HFF-Myc (cell line): ENCODE measurements around the gene PPP2R2B.

ENCODE experiments used
- DNase-seq: peaks from one replicate; pipeline ENCODE4 v3.0.0-alpha.2; 2011; ENCODE audit warnings: low read depth; ENCODE audit errors: extremely low read depth
- H3K4me3 ChIP-seq: replicated peaks from 2 replicates; pipeline ENCODE4 v1.5.1; 2011; ENCODE audit warnings: low read depth, mild to moderate bottlenecking, control low read depth, low read length
- TF ChIP-seq, protein P1 (sequence below): IDR thresholded peaks from 2 replicates; pipeline ENCODE4 v1.5.1; 2012; ENCODE audit warnings: mild to moderate bottlenecking, low read depth, low read length, control low read depth; ENCODE audit errors: missing control alignments

Gene PPP2R2B

GRCh38 chr5:146890066-146890465 is 11.5 kb upstream of the PPP2R2B start:
- DNase-seq, result no peak

GRCh38 chr5:146889169-146889568 is 10.6 kb upstream of the PPP2R2B start:
- no peak for DNase-seq
- H3K4me3 ChIP-seq, result no peak overlapping the region
- TF ChIP-seq, protein P1, sequence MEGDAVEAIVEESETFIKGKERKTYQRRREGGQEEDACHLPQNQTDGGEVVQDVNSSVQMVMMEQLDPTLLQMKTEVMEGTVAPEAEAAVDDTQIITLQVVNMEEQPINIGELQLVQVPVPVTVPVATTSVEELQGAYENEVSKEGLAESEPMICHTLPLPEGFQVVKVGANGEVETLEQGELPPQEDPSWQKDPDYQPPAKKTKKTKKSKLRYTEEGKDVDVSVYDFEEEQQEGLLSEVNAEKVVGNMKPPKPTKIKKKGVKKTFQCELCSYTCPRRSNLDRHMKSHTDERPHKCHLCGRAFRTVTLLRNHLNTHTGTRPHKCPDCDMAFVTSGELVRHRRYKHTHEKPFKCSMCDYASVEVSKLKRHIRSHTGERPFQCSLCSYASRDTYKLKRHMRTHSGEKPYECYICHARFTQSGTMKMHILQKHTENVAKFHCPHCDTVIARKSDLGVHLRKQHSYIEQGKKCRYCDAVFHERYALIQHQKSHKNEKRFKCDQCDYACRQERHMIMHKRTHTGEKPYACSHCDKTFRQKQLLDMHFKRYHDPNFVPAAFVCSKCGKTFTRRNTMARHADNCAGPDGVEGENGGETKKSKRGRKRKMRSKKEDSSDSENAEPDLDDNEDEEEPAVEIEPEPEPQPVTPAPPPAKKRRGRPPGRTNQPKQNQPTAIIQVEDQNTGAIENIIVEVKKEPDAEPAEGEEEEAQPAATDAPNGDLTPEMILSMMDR, result no peak

More at GRCh38 chr5:146890066-146890465, 11.5 kb upstream of the PPP2R2B start:
- TF ChIP-seq, protein P1, result no peak
- no peak overlapping the region for H3K4me3 ChIP-seq

DNA sequence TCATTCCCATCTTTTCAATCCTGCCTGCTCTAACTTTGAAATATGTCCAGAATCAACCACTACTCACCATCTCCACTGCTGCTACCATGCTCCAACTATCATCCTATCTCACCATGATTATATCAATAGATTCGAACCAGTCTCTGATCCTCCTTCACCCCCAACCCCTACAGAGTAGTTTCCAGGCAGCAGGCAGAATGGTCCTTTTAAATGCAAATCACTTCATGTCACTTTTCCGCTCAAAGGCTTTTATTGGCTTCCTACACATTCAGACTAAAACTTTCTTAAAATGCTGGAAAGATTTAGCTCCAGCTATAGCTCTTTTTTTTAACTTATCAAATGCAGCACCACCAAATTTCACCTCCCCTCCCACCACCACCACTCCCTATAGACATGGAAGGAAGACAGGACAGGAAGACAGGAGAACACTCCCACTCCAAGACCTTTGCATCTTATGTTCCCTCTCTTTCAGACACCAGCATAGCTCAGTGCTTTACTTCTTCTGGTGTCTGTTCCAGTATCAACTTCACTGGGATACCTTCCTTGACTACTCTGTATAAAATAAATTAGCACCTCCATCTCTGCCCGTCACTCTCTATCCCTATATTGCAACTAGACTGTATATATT is 9.9 kb upstream of the PPP2R2B start:
- no peak overlapping the region for H3K4me3 ChIP-seq
- DNase-seq, result no peak

DNA sequence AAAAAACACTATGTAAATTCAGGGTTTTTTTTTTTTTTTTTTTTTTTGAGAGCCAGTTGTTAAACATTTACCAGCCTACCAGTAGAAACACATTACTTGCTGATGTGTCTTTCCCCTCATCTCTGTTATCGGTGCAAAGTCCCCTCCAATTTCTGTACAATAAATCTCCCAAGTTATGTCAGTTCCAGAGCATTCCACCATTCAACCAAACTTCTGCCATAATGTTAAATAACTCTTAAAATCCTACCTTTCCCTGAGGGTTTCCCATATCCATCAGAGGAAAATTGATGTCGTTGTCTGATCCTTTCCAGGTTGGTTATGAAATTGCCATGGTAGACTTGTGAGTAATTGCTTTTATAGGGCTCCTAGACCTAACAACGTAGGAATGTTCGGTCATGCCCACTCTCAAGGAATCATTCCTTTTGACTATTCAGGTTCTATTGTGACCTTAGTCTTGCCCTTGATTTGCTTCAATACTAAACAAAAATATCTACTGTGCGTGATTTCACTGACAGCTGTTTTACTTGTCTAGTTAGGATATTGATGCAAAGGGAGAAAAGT is 5.6 kb upstream of the PPP2R2B start:
- TF ChIP-seq, protein P1, result no peak
- no peak for DNase-seq
- no peak overlapping the region for H3K4me3 ChIP-seq

More for the DNA sequence above, 9.9 kb upstream of the PPP2R2B start:
- TF ChIP-seq, protein P1, result no peak

DNA sequence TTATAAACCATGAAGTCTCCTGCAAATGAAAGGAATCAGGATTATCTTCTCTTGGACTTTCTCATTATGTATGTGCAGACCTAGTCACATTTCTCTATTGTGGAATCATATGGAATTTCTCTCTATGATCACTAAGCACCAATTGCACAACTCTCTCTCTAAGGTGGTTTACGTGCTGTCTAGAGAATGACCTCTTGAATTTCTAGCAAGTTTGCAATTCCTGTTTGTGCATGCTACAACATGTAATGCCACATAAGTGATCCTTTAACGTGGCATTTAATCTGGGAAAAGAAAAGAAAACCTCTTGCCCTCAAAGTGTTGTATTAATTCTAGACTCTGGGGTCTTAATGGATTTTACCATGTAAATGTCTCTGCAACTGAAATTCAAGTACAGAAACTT is 5.0 kb upstream of the PPP2R2B start:
- no peak for DNase-seq
- TF ChIP-seq, protein P1, result no peak

GRCh38 chr5:146880966-146881365 is 2.4 kb upstream of the PPP2R2B start:
- no peak overlapping the region for H3K4me3 ChIP-seq
- DNase-seq, result no peak
- TF ChIP-seq, protein P1, result no peak

More for the DNA sequence above, 5.0 kb upstream of the PPP2R2B start:
- no peak overlapping the region for H3K4me3 ChIP-seq
